Spleen (tissue), 11 donors: ENCODE results near the gene DMD. TPM values are rescaled to one million over a fixed set of nuclear protein-coding genes. Genes with fewer than 3 reads are reported as not detected.

Source experiments
- DNase-seq: peaks from one replicate; pipeline ENCODE4 v3.0.0-alpha.2; 2020
- H3K27ac ChIP-seq, 8 donors: fragments of 200-600 bp; sonication (generic) in 7 of 8; 1 replicate in 4 of 8; 2 replicates in 4 of 8; pipeline versions ENCODE4 v1.5.0 to v1.8.0; 2016 to 2021; ENCODE audit warnings: inconsistent platforms in 4 of 8, mild to moderate bottlenecking in 4 of 8, moderate library complexity in 1 of 8
- H3K27me3 ChIP-seq, 7 donors: fragments of 200-600 bp; sonication (generic) in 6 of 7; replicated peaks in 1 of 7; 1 replicate in 4 of 7; 2 replicates in 3 of 7; pipeline versions ENCODE4 v1.5.0 to v1.8.0; 2016 to 2021; ENCODE audit warnings: inconsistent platforms in 3 of 7, mild to moderate bottlenecking in 1 of 7
- H3K36me3 ChIP-seq, 6 donors: fragments of 200-600 bp; sonication (generic) in 5 of 6; 1 replicate in 4 of 6; 2 replicates in 2 of 6; pipeline versions ENCODE4 v1.5.0 to v1.8.0; 2016 to 2021; ENCODE audit warnings: inconsistent platforms in 2 of 6
- H3K4me1 ChIP-seq, 6 donors: fragments of 200-600 bp; sonication (generic) in 5 of 6; 1 replicate in 3 of 6; 2 replicates in 3 of 6; pipeline versions ENCODE4 v1.5.0 to v1.8.0; 2016 to 2021; ENCODE audit warnings: inconsistent platforms in 3 of 6
- H3K4me3 ChIP-seq, 8 donors: fragments of 200-600 bp; sonication (generic) in 7 of 8; 1 replicate in 4 of 8; 2 replicates in 4 of 8; pipeline versions ENCODE4 v1.5.0 to v1.8.0; 2016 to 2021; ENCODE audit warnings: inconsistent platforms in 4 of 8, mild to moderate bottlenecking in 4 of 8, moderate library complexity in 2 of 8
- H3K9me3 ChIP-seq, 8 donors: fragments of 200-600 bp; sonication (generic) in 7 of 8; 1 replicate in 4 of 8; 2 replicates in 4 of 8; pipeline versions ENCODE4 v1.5.0 to v1.8.0; 2016 to 2021; ENCODE audit warnings: inconsistent platforms in 4 of 8
- POLR2A ChIP-seq, 3 donors: fragments of 450-650 bp; IDR thresholded peaks; one replicate each; pipeline ENCODE4 v1.5.1; 2017; ENCODE audit warnings: antibody characterized with exemption in 3 of 3, mild to moderate bottlenecking in 1 of 3
- POLR2AphosphoS5 ChIP-seq, 3 donors: sonication (generic); formaldehyde crosslinking; IDR thresholded peaks; one replicate each; pipeline ENCODE4 v1.5.1; 2017; ENCODE audit warnings: antibody characterized with exemption in 3 of 3
- WGBS, 5 donors: extraction: QIAGEN DNeasy Blood & Tissue Kit in 3 of 5; methylation state at CpG; one replicate each; pipeline versions ENCODE4 v1.1.5 to v1.1.7; 2013 to 2018; 5-methylcytosine and 5-hydroxymethylcytosine counted together
- intact Hi-C: fragments of 100-400 bp; cut with DNase I; formaldehyde crosslinking; loops from one replicate; pipeline ENCODE4 v1.15.0; 2023; ENCODE audit warnings: low total_unique reads
- polyA plus RNA-seq, 3 donors: library from polyadenylated mRNA; stranded (reverse); fragments of 200-250 nt; gene quantifications; one replicate each; pipeline ENCODE4 v1.2.1, GENCODE V29; 2013
- total RNA-seq, 7 donors: library from RNA; depleted of rRNA in 3 of 7; stranded (reverse); fragments of >200 nt in 3 of 7; fragmentation: NEBNext Ultra II Directional in 4 of 7; extraction: Animal tissue kit (Norgen Biotek cat#: 25700) in 4 of 7; gene quantifications; one replicate each; pipeline versions ENCODE4 v1.1.0 to v1.2.1, GENCODE V29; 2016 to 2021
- TF ChIP-seq, protein P1 (sequence below), 11 experiments: fragments of 200-600 bp in 7 of 11; fragments of 450-650 bp in 4 of 11; sonication (generic) in 4 of 11; IDR thresholded peaks in 8 of 11; conservative IDR thresholded peaks in 3 of 11; 1 replicate in 7 of 11; 2 replicates in 4 of 11; pipeline versions ENCODE4 v1.4.0 to v1.8.0; 2016 to 2021; ENCODE audit warnings: antibody characterized with exemption in 11 of 11, inconsistent platforms in 4 of 11, mild to moderate bottlenecking in 1 of 11
- donor health status: healthy with polysubstance abuse.
- donor health status: DM: no; HTN: no; CAD: no; lungs with moderate emphysema.
- donor health status: DM: no; HTN: no; CAD: no.
- donor health status: Bipolar disorder and iron deficiency.
- donor health status: healthy.
- donor health status: DM: no; HTN: no; CAD: no.
- donor health status: DM: yes; HTN: yes; CAD: no.

Gene DMD
- total and polyA plus RNA-seq, 10 donors = 1.3 to 11.3 (median 4.4) TPM

GRCh38 chrX:32774966-32775365 is 436.4 kb downstream of the DMD start:
- peaks cover 0 to 7% (median 0%) of the 10 kb centered on the region in 8 donors for H3K9me3 ChIP-seq
- no peaks in the 10 kb centered on the region for H3K4me1 ChIP-seq
- 70 to 91% (median 80%) methylated on average over 3 of the region's 3 CpGs for whole genome bisulfite sequencing, 5 donors
- H3K36me3 ChIP-seq = no peaks in the 10 kb centered on the region
- no peak for DNase-seq
- TF ChIP-seq POLR2A (IDR thresholded peaks at IDR 0.05) (no peak), POLR2AphosphoS5 (IDR thresholded peaks at IDR 0.05) (no peak)
- TF ChIP-seq, protein P1, sequence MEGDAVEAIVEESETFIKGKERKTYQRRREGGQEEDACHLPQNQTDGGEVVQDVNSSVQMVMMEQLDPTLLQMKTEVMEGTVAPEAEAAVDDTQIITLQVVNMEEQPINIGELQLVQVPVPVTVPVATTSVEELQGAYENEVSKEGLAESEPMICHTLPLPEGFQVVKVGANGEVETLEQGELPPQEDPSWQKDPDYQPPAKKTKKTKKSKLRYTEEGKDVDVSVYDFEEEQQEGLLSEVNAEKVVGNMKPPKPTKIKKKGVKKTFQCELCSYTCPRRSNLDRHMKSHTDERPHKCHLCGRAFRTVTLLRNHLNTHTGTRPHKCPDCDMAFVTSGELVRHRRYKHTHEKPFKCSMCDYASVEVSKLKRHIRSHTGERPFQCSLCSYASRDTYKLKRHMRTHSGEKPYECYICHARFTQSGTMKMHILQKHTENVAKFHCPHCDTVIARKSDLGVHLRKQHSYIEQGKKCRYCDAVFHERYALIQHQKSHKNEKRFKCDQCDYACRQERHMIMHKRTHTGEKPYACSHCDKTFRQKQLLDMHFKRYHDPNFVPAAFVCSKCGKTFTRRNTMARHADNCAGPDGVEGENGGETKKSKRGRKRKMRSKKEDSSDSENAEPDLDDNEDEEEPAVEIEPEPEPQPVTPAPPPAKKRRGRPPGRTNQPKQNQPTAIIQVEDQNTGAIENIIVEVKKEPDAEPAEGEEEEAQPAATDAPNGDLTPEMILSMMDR (IDR thresholded peaks at IDR 0.05 in 8 of 11, conservative IDR thresholded peaks at IDR 0.05 in 3 of 11) = no peak
- H3K27ac ChIP-seq = no peak overlapping the region
- H3K4me3 ChIP-seq = no peak overlapping the region
- intact Hi-C loops = no loop called here
- no peaks in the 10 kb centered on the region for H3K27me3 ChIP-seq

DNA sequence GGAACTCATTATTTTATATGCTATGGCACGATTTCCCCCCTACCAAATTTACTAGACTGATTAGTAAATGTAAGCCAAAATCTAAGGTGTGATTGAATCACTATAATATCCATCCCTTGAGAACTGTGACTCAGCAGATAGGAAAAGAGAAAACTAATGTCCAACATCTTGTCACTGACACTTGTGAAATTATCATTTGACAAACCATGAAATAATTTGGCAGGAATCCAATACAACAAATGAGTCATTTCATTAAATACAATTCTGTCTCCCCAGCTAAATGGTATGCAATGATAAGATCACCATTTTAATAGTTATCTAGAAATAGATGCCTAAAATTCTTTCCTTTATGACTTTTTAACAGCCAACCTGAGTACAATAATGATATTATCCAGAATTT is 462.3 kb downstream of the DMD start:
- Histone ChIP-seq H3K4me3 (no peak overlapping the region), H3K9me3 (no peaks in the 10 kb centered on the region), H3K36me3 (no peaks in the 10 kb centered on the region), H3K27ac (no peak overlapping the region), H3K4me1 (no peaks in the 10 kb centered on the region), H3K27me3 (no peaks in the 10 kb centered on the region)
- DNase-seq = no peak
- TF ChIP-seq, protein P1 (IDR thresholded peaks at IDR 0.05 in 8 of 11, conservative IDR thresholded peaks at IDR 0.05 in 3 of 11) = no peak
- TF ChIP-seq POLR2A (IDR thresholded peaks at IDR 0.05) (no peak), POLR2AphosphoS5 (IDR thresholded peaks at IDR 0.05) (no peak)
- WGBS, 5 donors = 31 to 69% (median 43%) methylated on average over 1 of the region's 1 CpG
- intact Hi-C loops = no loop called here

DNA sequence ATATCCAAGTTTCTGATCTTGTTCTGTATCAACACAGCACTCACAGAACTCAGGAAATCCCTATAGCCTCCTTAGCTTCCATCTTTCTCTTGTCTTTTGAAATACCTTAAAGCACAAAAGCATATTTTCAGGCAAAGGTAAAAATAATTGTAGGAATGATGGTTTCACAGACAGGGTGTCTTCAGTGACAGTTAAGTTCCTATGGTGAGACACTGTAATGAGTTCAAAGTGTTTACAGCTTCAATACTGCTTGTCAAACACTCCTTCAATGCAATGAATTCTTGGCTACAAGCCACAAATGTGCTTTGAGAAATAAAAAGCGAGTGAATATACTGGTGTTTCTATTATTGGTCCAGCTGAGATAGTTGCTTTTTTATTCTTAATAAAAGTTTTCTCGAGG is 466.0 kb downstream of the DMD start:
- TF ChIP-seq, protein P1 (IDR thresholded peaks at IDR 0.05 in 8 of 11, conservative IDR thresholded peaks at IDR 0.05 in 3 of 11) = no peak
- H3K4me1 ChIP-seq = no peaks in the 10 kb centered on the region
- H3K27ac ChIP-seq = no peak overlapping the region
- H3K9me3 ChIP-seq = no peaks in the 10 kb centered on the region
- no peak for DNase-seq
- intact Hi-C loops = no loop called here
- WGBS, 5 donors = 40 to 64% (median 58%) methylated on average over 2 of the region's 2 CpGs
- no peaks in the 10 kb centered on the region for H3K36me3 ChIP-seq
- H3K4me3 ChIP-seq = no peak overlapping the region
- no peaks in the 10 kb centered on the region for H3K27me3 ChIP-seq

- Histone ChIP-seq H3K27me3 (no peaks in the 10 kb centered on the region), H3K36me3 (no peaks in the 10 kb centered on the region), H3K9me3 (no peaks in the 10 kb centered on the region), H3K27ac (no peak overlapping the region), H3K4me1 (no peaks in the 10 kb centered on the region), H3K4me3 (no peak overlapping the region)
- no peak for DNase-seq
- TF ChIP-seq POLR2AphosphoS5 (IDR thresholded peaks at IDR 0.05) = no peak
- TF ChIP-seq, protein P1 (IDR thresholded peaks at IDR 0.05 in 8 of 11, conservative IDR thresholded peaks at IDR 0.05 in 3 of 11) = no peak
- no peak for TF ChIP-seq POLR2A (IDR thresholded peaks at IDR 0.05)
- intact Hi-C loops = no loop called here
- WGBS, 5 donors = 68 to 80% (median 78%) methylated on average over 1 of the region's 1 CpG
Observed at GRCh38 chrX:32744921-32745320, 466.4 kb downstream of the DMD start.
